Peyer's patch (tissue), 4 donors: ENCODE results near the gene PCDHGA6.

ENCODE experiments used
- CTCF ChIP-seq, 6 experiments: fragments of 450-650 bp in 4 of 6; fragments of 200-600 bp in 2 of 6; sonication (generic) in 1 of 6; IDR thresholded peaks; one replicate each; pipeline ENCODE4 v1.5.1; 2017 to 2019; ENCODE audit warnings: antibody characterized with exemption in 6 of 6, mild to moderate bottlenecking in 3 of 6, moderate library complexity in 1 of 6
- POLR2A ChIP-seq, 2 donors: fragments of 450-650 bp; IDR thresholded peaks; one replicate each; pipeline ENCODE4 v1.5.1; 2017; ENCODE audit warnings: antibody characterized with exemption in 2 of 2, mild to moderate bottlenecking in 2 of 2, moderate library complexity in 2 of 2

GRCh38 chr5:141412854-141413539, 39.3 kb downstream of the PCDHGA6 start, which contains the start of gene PCDHGA10:
- TF ChIP-seq CTCF (IDR thresholded peaks at IDR 0.05): peak in 4 of 6 experiments; percentile 53 to 64 (median 61)
- no peak for TF ChIP-seq POLR2A (IDR thresholded peaks at IDR 0.05)
